HG02973 (cell line): ENCODE results near the gene SPIRE1.
"Not testable (repeated sequence)": the region's sequence is repeated elsewhere in the genome, so short reads cannot be mapped to it uniquely, and the experiment has no call there.

Source experiments
- ATAC-seq: cut with Tn5 transposase; IDR thresholded peaks from one replicate; pipeline ENCODE4 v1.9.1; 2021; ENCODE audit warnings: moderate library complexity; ENCODE audit not compliant: unreplicated experiment

The SPIRE1 gene

DNA sequence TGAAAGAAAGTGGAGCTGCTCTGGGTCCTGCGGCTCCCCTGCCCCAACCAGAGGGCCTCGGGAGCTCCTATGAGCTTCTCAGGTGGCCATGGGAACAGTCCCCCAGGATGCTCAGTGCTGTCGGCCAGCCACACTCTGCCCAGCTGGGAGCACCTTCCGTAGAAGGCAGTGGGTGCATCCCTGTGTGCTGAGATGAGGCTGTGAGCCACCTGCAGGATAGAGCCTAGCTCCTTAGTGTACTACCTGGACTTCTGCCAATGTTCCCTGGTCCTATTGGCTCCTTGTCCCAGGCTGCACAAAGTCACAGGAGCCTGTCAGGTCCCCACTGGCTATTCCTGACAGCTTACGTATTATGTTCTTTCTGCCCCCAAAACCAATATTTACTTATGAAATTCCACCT is 234.1 kb downstream of the SPIRE1 start:
- no peak for ATAC-seq

DNA sequence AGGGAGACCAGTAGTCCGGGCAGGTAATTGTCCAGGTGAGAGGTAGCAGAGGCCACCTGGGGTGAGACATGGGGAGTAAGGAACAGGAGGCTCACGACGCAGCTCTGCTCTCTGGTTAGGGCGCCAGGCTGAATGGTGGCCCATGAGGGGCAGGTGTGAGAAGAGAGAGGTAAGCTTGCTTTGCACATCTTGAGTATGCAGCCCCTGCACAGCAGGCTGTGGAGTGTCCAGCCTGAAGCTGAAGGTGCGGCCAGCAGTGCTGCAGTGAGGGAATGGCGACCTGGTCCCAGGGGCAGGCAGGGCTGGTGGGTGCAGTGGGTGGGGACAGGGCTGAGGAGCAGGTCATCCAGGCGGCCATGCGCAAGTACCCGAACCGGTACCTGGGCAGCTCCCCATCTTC is 234.5 kb downstream of the SPIRE1 start:
- no peak for ATAC-seq

DNA sequence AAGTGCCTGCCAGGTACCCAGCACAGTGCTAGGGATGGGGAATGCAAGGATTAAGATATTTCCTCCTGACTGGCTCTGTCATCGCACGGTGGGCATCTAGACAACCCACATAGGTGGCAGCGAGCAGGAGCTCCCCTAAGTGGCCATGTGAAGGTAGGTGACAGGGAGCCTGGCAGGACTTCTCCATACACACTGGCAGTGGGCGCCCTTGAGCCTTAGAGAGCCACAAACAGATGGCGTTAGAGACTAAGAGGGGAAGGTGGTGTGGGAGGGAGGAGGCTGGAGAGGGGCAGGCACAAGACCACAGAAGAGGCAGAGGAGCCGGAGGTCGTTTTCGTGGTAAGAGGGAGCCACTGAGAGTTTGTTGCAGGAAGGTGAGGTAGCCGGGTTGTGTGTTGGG is 235.0 kb downstream of the SPIRE1 start:
- no peak for ATAC-seq

- ATAC-seq: no peak
Measured at GRCh38 chr18:12421732-12422131, 236.2 kb downstream of the SPIRE1 start.

DNA sequence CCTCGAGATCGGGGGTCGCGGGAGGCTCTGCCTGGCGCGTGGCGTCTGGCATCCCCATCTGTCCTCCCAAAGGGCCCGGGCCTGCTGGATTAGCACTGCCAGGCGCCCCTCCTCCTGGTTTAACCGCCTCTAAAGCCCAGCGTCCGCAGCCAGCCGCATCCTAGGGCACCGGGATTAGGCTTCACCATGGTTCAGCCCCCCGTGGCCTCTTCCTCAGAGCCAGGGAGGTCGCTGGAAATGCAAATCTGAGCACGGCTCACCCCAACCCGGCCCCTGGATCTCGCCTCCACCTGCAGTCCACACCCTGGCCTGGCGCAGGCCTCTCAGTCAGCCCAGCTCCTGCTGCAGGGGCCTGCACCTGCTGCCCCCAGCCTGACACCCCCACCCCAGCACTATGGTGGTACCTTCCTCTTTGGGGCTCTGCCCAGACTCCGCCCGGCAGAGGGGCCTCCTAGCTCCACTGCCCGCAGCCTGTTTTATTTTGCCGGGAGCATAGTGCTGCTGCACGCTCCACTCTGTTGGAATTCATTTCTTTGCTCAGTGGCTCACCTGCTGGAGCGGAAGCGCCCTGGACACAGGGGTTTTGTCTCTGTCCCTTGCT is 237.0 kb downstream of the SPIRE1 start:
- ATAC-seq: no peak

GRCh38 chr18:12417687-12418086 is 240.2 kb downstream of the SPIRE1 start:
- ATAC-seq: no peak

- no peak for ATAC-seq
Measured at GRCh38 chr18:12416098-12416729, 241.7 kb downstream of the SPIRE1 start.

DNA sequence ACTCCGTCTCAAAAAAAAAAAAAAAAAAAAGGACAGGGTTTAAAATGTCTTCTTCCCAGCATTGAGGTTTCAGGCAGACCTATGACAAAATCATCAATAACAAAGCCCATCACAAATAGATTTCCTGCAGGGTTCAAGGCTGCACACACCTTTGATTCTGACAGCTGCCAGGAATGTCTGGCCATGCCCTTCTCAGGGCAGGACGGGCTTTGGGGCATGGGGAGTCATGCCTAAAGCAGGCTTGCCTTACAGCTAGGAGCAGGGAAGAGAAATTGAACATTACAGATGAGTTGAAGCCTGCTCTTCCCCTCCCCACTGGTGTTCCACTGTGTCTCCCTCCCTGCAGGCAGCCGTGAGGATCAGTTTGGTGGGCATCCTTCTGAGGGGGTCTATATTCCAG is 246.5 kb downstream of the SPIRE1 start:
- no peak for ATAC-seq

GRCh38 chr18:12410747-12411146 is 247.2 kb downstream of the SPIRE1 start:
- ATAC-seq: not testable (repeated sequence)

DNA sequence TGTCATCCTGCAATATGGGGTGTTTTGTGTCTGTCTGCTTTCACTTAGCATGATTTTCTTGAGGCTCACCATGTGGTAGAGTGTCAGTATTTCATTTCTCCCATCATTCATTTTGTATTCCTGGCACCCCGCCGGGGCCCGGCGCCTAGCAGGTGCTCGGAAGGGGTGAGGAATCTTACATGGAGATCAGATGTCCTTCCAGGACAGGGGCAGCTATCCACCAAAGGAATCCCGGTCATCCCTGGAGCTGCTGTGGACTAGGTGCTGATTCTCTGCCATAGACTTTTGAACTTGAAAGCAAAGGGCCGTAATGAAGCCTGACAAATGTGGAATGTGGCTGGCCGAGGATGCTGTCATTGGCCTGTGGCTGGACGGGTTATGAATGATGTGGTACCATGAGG is 247.8 kb downstream of the SPIRE1 start:
- no peak for ATAC-seq

- ATAC-seq: no peak
Measured at GRCh38 chr18:12409469-12409868, 248.4 kb downstream of the SPIRE1 start.

- peak; percentile 1 for ATAC-seq
Measured at GRCh38 chr18:12408247-12408869, 249.5 kb downstream of the SPIRE1 start.

GRCh38 chr18:12406371-12407111 is 251.4 kb downstream of the SPIRE1 start:
- no peak for ATAC-seq

DNA sequence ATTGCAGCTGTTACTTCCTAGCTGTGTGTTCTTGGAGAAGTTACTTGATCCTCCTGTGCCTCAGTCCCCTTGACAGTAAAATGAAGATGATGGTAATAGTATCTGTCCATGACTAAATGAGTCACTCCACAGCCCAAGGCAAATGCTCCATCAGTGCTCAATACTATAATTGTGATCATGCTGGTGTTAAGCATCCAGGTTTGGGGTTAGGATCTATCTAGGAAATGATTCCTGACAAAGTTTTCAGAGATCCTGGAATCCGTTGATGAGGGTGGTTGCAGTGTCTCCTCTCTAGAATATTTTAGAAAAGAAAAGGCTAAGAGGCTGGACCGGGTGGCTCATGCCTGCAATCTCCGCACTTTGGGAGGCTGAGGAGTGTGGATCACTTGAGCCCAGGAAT is 252.8 kb downstream of the SPIRE1 start:
- no peak for ATAC-seq

DNA sequence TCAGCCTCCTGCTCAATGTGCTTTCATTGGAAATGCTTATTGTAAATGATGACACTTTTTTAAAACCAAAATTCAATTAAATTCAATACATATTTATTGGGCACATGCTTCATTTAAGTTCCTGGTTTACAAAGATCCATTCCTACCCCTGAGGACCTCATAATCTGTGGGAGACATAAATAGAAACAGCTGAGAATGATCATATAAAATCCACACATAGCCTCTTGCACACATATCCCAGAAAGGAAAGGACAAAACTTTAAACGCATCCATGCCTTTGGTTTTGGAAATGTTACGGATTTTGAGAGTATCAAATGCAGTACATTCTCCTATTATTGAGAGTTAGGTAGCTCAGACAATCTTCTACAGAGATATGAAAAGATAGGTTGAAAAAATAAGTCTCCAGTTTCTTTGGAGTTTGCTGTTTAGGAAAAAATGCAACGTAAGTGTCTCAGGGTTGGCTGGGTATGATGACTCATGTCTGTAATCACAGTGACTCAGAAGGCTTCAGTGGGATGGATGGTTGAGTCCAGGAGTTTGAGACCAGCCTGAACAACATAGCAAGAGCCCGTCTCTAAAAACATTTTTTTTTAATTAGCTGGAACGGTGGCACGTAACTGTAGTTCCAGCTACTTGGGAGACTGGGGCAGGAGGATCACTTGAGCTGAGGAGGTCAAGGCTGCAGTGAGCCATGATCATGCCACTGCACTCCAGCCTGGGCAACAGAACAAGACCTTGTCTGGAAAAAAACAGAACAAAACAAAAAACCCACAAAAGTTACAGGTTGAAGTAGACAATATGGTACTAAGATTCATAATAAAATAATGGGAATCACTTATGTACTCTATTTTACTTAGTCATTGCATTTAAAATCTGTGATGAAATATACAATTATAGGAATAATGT is 254.1 kb downstream of the SPIRE1 start:
- no peak for ATAC-seq

DNA sequence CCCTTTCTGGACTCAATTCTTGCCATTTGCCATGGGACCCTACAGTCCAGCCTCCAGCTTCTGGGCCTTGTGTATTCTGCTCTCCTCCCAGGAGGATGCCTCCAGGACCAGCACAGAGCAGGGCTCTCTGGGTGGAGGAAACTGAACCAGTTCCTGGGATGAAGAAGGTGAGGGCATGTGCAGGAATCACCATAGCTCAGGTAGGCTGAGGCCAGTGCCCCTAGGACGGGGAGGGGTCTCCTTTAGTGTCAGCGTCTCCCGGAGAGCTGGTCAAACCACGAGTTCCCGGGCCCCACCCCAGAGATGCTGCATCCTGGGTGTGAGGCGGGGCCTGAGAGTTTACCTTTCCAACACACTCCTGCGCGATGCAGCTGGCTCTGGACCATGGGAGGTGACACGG is 256.0 kb downstream of the SPIRE1 start:
- ATAC-seq: no peak

- no peak for ATAC-seq
Measured at GRCh38 chr18:12399231-12399630, 258.7 kb downstream of the SPIRE1 start.

- ATAC-seq: no peak
Measured at GRCh38 chr18:12398625-12399024, 259.3 kb downstream of the SPIRE1 start.

GRCh38 chr18:12397793-12398192 is 260.1 kb downstream of the SPIRE1 start:
- no peak for ATAC-seq

DNA sequence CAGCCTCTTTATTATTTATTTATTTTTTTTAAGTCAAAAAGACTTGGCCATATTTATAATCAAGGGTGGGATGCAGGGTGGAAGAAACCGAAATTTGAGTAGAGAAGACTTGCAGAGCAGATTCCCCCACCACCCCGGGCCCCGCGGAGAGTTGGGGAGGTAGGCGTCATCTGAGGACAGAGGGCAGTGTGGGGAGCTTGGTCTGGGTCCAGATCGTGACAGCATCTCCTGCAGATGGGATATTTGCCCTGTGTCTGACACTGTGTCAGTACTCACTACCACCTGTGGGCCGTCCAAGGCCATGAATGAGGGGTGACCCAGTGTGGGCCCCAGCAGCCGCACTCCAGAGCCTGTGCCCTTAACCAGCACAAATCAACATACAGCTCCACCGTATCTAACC is 260.7 kb downstream of the SPIRE1 start:
- ATAC-seq: no peak
